AG08395 (cell line): Measurements from ENCODE around the gene MAGI1.
A peak's percentile ranks its signal among the peaks of the same experiment; 100 is the strongest.
"Not testable (repeated sequence)": the region's sequence is repeated elsewhere in the genome, so short reads cannot be mapped to it uniquely, and the experiment has no call there.

Source experiments
- DNase-seq: peaks from one replicate; pipeline ENCODE4 v3.0.0; 2012; ENCODE audit warnings: mixed read lengths, low spot score

Gene MAGI1

GRCh38 chr3:65748326-65748725, 290.4 kb downstream of the MAGI1 start:
- no peak for DNase-seq

- DNase-seq, result no peak
These were observed 291.9 kb downstream of the MAGI1 start for GRCh38 chr3:65746848-65747247.

GRCh38 chr3:65745306-65745705, 293.4 kb downstream of the MAGI1 start:
- no peak for DNase-seq

- DNase-seq, result no peak
These were observed 295.8 kb downstream of the MAGI1 start for GRCh38 chr3:65742914-65743313.

GRCh38 chr3:65741540-65741939, 297.2 kb downstream of the MAGI1 start:
- DNase-seq, result no peak

- DNase-seq, result no peak
These were observed 298.7 kb downstream of the MAGI1 start for GRCh38 chr3:65739901-65740541.

GRCh38 chr3:65734792-65735191, 303.9 kb downstream of the MAGI1 start:
- no peak for DNase-seq

GRCh38 chr3:65734382-65734781, 304.3 kb downstream of the MAGI1 start:
- DNase-seq, result no peak

GRCh38 chr3:65733459-65733858, 305.3 kb downstream of the MAGI1 start:
- no peak for DNase-seq

GRCh38 chr3:65732051-65732935, 306.4 kb downstream of the MAGI1 start:
- DNase-seq, result peak; percentile 81

- no peak for DNase-seq
These were observed 308.3 kb downstream of the MAGI1 start for GRCh38 chr3:65730449-65730848.

- DNase-seq, result no peak
These were observed 308.7 kb downstream of the MAGI1 start for GRCh38 chr3:65729973-65730372.

- peak; percentile 58 for DNase-seq
These were observed 309.2 kb downstream of the MAGI1 start for GRCh38 chr3:65729555-65729954.

GRCh38 chr3:65728138-65728537, 310.6 kb downstream of the MAGI1 start:
- DNase-seq, result no peak

GRCh38 chr3:65723985-65724384, 314.7 kb downstream of the MAGI1 start:
- DNase-seq, result no peak

- no peak for DNase-seq
These were observed 315.7 kb downstream of the MAGI1 start for GRCh38 chr3:65723011-65723410.

GRCh38 chr3:65720989-65721737, 317.6 kb downstream of the MAGI1 start:
- no peak for DNase-seq

GRCh38 chr3:65719639-65720038, 319.1 kb downstream of the MAGI1 start:
- DNase-seq, result not testable (repeated sequence)

- no peak for DNase-seq
These were observed 320.9 kb downstream of the MAGI1 start for GRCh38 chr3:65717676-65718346.

GRCh38 chr3:65716071-65716751, 322.5 kb downstream of the MAGI1 start:
- no peak for DNase-seq

- DNase-seq, result no peak
These were observed 324.6 kb downstream of the MAGI1 start for GRCh38 chr3:65714134-65714533.

- peak; percentile 93 for DNase-seq
These were observed 325.7 kb downstream of the MAGI1 start for GRCh38 chr3:65713016-65713415.
